ENCODE data around the gene IGF1.

GRCh38 chr12:102351322-102351721 is 129.0 kb downstream of the IGF1 start:
- TF ChIP-seq CTCF (IDR thresholded peaks at IDR 0.05) = no peak
- no peak for TF ChIP-seq POLR2A (IDR thresholded peaks at IDR 0.05)
